ENCODE data around the gene TRO.
A peak's percentile ranks its signal among the peaks of the same experiment; 100 is the strongest.

The TRO gene, protein sequence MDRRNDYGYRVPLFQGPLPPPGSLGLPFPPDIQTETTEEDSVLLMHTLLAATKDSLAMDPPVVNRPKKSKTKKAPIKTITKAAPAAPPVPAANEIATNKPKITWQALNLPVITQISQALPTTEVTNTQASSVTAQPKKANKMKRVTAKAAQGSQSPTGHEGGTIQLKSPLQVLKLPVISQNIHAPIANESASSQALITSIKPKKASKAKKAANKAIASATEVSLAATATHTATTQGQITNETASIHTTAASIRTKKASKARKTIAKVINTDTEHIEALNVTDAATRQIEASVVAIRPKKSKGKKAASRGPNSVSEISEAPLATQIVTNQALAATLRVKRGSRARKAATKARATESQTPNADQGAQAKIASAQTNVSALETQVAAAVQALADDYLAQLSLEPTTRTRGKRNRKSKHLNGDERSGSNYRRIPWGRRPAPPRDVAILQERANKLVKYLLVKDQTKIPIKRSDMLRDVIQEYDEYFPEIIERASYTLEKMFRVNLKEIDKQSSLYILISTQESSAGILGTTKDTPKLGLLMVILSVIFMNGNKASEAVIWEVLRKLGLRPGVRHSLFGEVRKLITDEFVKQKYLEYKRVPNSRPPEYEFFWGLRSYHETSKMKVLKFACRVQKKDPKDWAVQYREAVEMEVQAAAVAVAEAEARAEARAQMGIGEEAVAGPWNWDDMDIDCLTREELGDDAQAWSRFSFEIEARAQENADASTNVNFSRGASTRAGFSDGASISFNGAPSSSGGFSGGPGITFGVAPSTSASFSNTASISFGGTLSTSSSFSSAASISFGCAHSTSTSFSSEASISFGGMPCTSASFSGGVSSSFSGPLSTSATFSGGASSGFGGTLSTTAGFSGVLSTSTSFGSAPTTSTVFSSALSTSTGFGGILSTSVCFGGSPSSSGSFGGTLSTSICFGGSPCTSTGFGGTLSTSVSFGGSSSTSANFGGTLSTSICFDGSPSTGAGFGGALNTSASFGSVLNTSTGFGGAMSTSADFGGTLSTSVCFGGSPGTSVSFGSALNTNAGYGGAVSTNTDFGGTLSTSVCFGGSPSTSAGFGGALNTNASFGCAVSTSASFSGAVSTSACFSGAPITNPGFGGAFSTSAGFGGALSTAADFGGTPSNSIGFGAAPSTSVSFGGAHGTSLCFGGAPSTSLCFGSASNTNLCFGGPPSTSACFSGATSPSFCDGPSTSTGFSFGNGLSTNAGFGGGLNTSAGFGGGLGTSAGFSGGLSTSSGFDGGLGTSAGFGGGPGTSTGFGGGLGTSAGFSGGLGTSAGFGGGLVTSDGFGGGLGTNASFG (N-terminal part only)
- 0.48 to 4.3 reads per million in 2 donors for total RNA-seq

GRCh38 chrX:54920610-54921426 lies at the start of gene TRO:
Gene TRO, plus strand, starts transcription at chrX:54920824. Its CDS starts 1,423 bp downstream, at chrX:54922247.
- DNase-seq: no peak

DNA sequence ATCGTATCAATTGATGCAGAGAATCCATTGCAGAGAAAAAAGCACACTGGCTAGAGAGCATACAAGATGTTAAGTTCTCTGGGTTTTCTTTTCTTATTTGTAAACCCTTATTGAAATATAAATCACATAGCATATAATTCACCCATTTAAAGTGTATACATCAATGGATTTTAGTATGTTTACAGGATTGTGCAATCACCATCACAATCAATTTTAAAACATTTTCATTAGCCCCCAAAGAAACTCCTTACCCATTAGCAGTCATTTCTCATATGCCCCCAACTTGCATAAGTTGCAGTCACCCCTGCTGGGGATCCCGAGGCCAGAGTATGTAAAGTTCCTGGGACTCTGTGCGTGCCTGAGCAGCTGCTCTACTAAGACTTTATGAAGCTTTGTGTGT lies 34.9 kb upstream of the TRO start:
- DNase-seq: no peak

GRCh38 chrX:54891573-54891972 lies 29.1 kb upstream of the TRO start:
- DNase-seq: peak; percentile 6

- no peak for DNase-seq
Observed at GRCh38 chrX:54894159-54894558, 26.5 kb upstream of the TRO start.

DNA sequence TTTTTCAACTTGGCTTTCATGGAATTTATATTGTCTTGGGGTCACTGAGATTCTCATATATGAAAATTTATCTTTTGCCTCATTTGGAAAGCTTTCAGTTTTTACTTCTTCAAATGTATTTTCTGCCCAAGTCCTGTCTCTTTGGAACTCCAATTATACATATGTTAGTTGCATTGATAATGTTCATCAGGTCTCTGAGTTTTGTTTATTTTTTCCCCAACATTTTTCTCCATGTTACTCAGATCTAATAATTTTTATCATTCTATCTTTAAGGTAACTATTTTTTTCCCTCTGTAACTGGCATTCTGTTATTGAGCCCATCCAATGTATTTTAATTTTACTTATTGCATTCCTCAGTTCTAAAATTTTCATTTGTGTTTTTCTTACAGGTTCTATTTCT lies 10.7 kb upstream of the TRO start:
- no peak for DNase-seq

DNA sequence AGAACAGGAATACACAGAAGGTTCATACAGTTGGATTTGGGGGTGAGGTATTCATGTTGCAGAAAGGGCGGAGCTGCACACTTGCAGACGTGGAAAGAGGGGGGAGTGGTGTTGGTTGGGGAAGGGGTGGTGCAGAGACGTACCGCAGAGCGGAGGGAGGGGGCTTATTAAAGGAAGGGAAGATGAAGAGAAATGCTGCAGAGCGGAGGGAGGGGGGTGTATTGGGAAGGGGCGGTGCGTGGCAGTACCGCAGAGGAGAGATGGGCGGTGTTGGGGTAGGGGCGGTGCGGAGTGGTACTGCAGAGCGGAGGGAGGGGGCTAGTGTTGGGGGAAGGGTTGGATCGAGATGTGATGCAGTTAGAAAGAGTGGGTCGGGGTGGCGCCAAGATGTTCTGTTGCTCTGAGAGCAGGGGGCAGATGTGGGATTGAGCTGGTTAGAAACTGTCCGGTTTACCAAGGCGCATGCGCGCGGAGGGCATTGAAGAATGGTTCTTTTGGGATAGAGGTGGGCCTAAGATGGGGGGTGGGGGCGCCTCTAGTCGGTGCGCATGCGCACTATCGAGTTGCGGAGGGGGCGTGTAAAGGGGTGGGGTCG lies 900 bp downstream of the TRO start:
- DNase-seq: peak; percentile 21

DNA sequence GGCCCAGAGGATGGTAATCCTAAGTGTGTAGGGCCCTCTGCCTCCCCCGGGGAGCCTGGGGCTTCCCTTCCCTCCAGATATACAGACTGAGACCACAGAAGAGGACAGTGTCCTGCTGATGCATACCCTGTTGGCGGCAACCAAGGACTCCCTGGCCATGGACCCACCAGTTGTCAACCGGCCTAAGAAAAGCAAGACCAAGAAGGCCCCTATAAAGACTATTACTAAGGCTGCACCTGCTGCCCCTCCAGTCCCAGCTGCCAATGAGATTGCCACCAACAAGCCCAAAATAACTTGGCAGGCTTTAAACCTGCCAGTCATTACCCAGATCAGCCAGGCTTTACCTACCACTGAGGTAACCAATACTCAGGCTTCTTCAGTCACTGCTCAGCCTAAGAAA lies 1.9 kb downstream of the TRO start:
- DNase-seq: no peak

GRCh38 chrX:54923376-54923775 lies 2.8 kb downstream of the TRO start:
- DNase-seq: no peak

DNA sequence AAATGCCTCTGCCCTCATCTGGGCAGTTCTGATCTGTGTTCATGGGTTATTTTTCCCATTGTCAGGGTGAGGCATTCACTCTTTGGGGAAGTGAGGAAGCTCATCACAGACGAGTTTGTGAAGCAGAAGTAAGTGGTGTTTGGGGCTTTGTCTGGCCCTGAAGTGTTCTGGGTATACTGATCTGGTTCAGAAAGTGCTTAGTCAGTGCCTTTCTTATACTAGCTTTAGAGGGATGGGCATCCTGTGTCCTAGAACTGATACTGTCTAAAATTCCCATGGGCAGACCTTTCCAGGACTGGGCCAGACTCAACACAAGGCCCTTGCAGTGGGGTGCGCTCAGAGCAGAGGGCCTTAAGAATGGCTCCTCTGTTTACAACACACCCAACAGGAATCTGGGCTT lies 6.4 kb downstream of the TRO start:
- DNase-seq: no peak

- no peak for DNase-seq
Observed at GRCh38 chrX:54928876-54929275, 8.3 kb downstream of the TRO start.

- DNase-seq: no peak
Observed at GRCh38 chrX:54930291-54931049, 9.8 kb downstream of the TRO start.

DNA sequence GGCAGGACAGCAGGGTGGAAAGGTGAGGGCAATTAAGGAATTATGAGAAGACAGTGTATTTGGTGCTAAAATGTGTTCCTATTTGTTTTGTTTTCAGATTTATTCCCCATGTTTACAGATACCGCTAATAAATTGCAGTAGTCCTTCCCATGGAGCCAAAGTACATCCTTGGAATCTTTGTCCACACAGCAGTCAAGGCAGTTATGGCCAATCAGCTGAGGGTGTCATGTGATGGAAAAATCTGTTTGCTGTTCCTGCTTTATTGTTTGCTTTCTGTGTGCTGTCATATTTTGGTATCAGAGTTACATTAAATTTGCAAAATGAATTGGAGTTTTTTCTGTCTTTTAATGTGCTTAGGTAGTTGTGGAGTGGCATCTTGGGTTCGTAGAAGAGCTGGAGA lies 10.5 kb downstream of the TRO start:
- DNase-seq: no peak

DNA sequence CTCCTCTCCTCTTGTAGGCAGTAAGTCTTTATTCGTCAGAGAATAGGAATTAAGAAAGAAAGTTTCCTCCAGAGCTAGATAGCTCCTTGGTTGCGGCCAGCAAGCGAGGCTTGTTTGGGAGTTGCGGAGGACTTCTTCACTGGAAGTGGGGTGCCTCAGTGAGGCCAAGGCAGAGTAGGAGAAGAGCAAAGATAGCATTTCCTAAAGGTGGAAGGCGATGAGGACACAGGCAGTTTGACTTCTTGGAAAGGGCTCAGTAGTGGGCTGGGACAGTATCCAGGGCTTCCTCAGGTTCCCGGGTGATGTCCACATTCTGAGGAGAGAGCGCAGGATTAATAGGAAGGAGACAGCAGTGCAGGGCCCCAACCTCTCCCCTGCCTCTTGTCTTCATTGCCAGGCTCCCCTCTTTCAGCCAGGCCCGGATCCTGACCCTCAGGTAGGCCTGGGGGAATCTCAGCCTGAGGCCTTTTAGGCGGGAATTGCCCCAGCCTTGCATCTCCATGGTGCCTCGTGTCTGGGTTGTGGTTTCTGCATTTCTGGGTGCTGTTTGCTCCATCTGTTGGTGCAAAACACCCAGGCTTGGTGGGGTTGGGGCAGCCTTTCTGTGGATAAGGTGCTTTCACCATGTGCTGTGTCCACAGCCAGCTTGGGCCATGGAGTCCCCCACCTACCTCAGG lies 12.7 kb downstream of the TRO start:
- no peak for DNase-seq

DNA sequence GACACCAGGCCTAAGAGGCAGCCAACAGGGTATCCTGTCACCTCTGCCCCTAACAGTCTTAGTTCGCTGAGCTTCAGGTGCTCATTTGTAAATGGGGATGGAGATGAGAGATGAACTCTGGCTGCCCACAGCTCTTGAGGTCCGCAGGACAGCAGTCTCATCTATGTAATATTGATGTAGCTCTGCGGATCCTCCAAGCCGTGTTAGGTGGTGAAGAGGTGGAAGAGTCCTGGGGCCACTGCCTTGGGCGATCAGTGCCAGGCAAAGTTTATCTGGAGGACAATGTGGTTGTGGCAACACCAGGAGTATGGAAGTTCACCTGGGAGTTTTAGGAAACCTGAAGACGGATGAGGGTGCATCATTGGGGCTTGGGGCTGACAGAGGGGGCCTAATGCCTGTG lies 13.4 kb downstream of the TRO start:
- DNase-seq: no peak

- DNase-seq: no peak
Observed at GRCh38 chrX:54934890-54935289, 14.3 kb downstream of the TRO start.

- no peak for DNase-seq
Observed at GRCh38 chrX:54935306-54935705, 14.7 kb downstream of the TRO start.

GRCh38 chrX:54937416-54937815 lies 16.8 kb downstream of the TRO start:
- no peak for DNase-seq

- no peak for DNase-seq
Observed at GRCh38 chrX:54944816-54945215, 24.2 kb downstream of the TRO start.

- no peak for DNase-seq
Observed at GRCh38 chrX:54945224-54945623, 24.6 kb downstream of the TRO start.

DNA sequence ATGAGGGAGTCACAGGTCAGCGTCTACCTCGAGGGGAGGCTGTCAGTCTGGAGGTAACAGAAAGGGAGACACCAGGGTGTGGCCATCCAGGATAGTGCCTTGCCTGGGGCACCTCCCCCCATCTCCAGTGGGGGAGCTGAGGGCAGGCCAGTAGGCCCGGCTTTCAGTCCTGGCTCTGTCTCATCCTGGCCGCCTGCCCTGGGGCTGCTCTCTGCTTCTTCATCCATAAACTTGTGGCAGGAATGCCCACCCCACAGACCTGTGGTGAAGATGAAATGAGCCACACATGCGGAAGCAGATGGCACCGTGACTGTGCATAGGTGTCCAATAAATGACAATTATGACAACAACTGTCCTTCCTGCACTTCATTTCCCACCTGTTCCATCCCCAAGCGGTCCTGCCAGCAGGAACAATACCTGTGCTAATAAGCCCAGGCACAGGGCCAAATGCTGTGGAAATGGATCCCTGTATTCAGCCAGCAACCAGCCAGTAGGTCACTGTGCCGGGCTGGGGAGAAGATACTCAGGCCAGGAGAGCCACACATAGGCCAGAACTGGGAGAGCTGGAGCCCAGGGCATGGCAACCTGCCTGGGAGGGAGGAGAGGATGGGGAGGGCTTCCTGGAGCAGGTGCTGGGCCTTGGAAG lies 30.2 kb downstream of the TRO start:
- DNase-seq: no peak

Data from T-helper 9 cell (primary cell).